Neural progenitor cell (in vitro differentiated cells): ENCODE measurements around the gene CSTF1. TPM values are rescaled to one million over a fixed set of nuclear protein-coding genes. Genes with fewer than 3 reads are reported as not detected.

Experiments
- DNase-seq: peaks from one replicate; pipeline ENCODE4 v3.0.0-alpha.2; 2016; ENCODE audit warnings: low spot score
- H2AFZ ChIP-seq: fragments of 200-600 bp; sonication (generic); replicated peaks from 2 replicates; pipeline ENCODE4 v1.6.1; 2016; ENCODE audit warnings: antibody characterized with exemption
- H3F3A ChIP-seq: fragments of 200-600 bp; sonication (generic); 2 replicates; pipeline ENCODE4 v1.6.1; 2016; ENCODE audit warnings: antibody characterized with exemption, low read depth
- H3K27ac ChIP-seq: fragments of 200-600 bp; sonication (generic); 2 replicates; pipeline ENCODE4 v1.5.1; 2016; ENCODE audit warnings: mild to moderate bottlenecking
- H3K27me3 ChIP-seq: fragments of 200-600 bp; sonication (generic); 2 replicates; pipeline ENCODE4 v1.6.1; 2016; ENCODE audit warnings: mild to moderate bottlenecking, moderate library complexity
- H3K36me3 ChIP-seq: fragments of 200-600 bp; sonication (generic); 2 replicates; pipeline ENCODE4 v1.5.1; 2016
- H3K4me1 ChIP-seq: fragments of 200-600 bp; sonication (generic); 2 replicates; pipeline ENCODE4 v1.6.1; 2016; ENCODE audit warnings: mixed run types
- H3K4me2 ChIP-seq: fragments of 200-600 bp; sonication (generic); 2 replicates; pipeline ENCODE4 v1.6.1; 2016
- H3K4me3 ChIP-seq: fragments of 200-600 bp; sonication (generic); 2 replicates; pipeline ENCODE4 v1.5.1; 2016
- H3K79me2 ChIP-seq: fragments of 200-600 bp; sonication (generic); 2 replicates; pipeline ENCODE4 v1.6.1; 2016; ENCODE audit warnings: low read depth
- H3K9ac ChIP-seq: fragments of 200-600 bp; sonication (generic); 2 replicates; pipeline ENCODE4 v1.6.1; 2016
- H3K9me3 ChIP-seq: fragments of 200-600 bp; sonication (generic); 2 replicates; pipeline ENCODE4 v1.5.1; 2016; ENCODE audit warnings: low read depth
- H4K20me1 ChIP-seq: fragments of 200-600 bp; sonication (generic); 2 replicates; pipeline ENCODE4 v1.6.1; 2016; ENCODE audit warnings: low read depth
- H3K27ac Mint-ChIP-seq: 3 replicates; pipeline ENCODE4 v1.8.0; 2021; ENCODE audit warnings: mixed read lengths
- H3K27me3 Mint-ChIP-seq: 2 replicates; pipeline ENCODE4 v1.8.0; 2022; ENCODE audit warnings: low read depth, mild to moderate bottlenecking, inconsistent platforms, moderate library complexity, mixed read lengths; ENCODE audit not compliant: insufficient read depth
- H3K36me3 Mint-ChIP-seq: 3 replicates; pipeline ENCODE4 v1.8.0; 2021; ENCODE audit warnings: mixed read lengths
- H3K4me1 Mint-ChIP-seq: 3 replicates; pipeline ENCODE4 v1.8.0; 2021; ENCODE audit warnings: mixed read lengths
- H3K4me3 Mint-ChIP-seq: 3 replicates; pipeline ENCODE4 v1.8.0; 2021; ENCODE audit warnings: mild to moderate bottlenecking, moderate library complexity, mixed read lengths
- H3K9me3 Mint-ChIP-seq: 3 replicates; pipeline ENCODE4 v1.8.0; 2020; ENCODE audit warnings: mixed read lengths
- EZH2 ChIP-seq: fragments of 200-600 bp; sonication (generic); IDR thresholded peaks from 2 replicates; pipeline ENCODE4 v1.6.1; 2017; ENCODE audit warnings: antibody characterized with exemption, mild to moderate bottlenecking, moderate library complexity
- EZH2phosphoT487 ChIP-seq: fragments of 200-600 bp; sonication (generic); IDR thresholded peaks from 2 replicates; pipeline ENCODE4 v1.6.1; 2017; ENCODE audit warnings: antibody characterized with exemption
- total RNA-seq: library from RNA; depleted of rRNA; stranded (reverse); fragments of >200 nt; gene quantifications from 2 replicates; pipeline ENCODE4 v1.2.3, GENCODE V29; 2015; ENCODE audit warnings: low replicate concordance
- TF ChIP-seq, protein P1 (sequence below): fragments of 200-600 bp; sonication (generic); IDR thresholded peaks from 2 replicates; pipeline ENCODE4 v1.5.1; 2017; ENCODE audit warnings: antibody characterized with exemption, mild to moderate bottlenecking

CSTF1 gene
- total RNA-seq, 1 donor from 2014 or later = 87.2 TPM

DNA sequence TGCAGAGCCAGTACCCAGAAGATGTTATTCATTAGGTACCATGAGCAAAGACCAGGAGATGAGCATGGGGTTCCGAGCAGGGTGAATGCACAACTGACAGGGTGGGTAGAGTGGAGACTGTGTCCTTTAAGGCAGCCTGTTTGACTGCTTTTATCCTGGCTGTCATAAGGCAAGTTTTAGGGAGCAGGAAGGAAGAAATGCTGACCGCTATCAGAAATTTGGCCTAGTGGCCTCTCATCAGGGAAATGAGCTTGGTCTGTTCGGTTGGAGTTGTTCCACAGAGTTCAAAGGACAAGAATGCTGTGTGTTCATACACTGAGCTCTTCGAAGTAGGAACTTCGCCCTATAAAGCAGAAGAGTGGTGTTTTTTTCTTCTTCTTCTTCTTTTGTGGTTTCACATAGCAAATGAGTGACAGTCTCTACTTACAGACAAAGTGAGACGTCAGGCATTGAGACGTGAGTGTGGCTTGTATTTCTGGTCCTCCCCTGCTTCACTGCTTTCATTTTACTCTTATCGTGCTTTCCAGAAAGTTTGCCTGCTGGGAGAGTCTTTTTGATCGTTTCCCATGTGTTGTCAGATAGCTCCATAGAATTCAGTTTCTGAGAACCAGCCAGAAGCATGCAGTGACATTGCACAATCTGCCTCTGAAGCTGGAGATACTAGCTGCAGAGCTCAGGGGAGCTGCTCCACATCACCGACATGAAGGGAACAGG lies 19.5 kb downstream of the CSTF1 start, which contains the start of gene CASS4:
CASS4 (plus strand) TSS at position 502 of the 714 bp plus-strand sequence; CDS start at position 701, 199 bp downstream.
- no peaks in the 10 kb centered on the region for H3F3A ChIP-seq
- Mint-ChIP-seq H3K4me3 (no peak within 1 kb of the TSS), H3K36me3 (peaks cover 7% of the 10 kb centered on the region), H3K27ac (no peak within 1 kb of the TSS), H3K9me3 (no peaks in the 10 kb centered on the region), H3K27me3 (peaks cover 2% of the 10 kb centered on the region), H3K4me1 (no peaks in the 10 kb centered on the region)
- H3K27ac ChIP-seq = no peak within 1 kb of the TSS
- H3K27me3 ChIP-seq = no peaks in the 10 kb centered on the region
- H3K9me3 ChIP-seq = no peaks in the 10 kb centered on the region
- DNase-seq = no peak
- H3K36me3 ChIP-seq = no peaks in the 10 kb centered on the region
- H4K20me1 ChIP-seq = peaks cover 5% of the 10 kb centered on the region
- no peak within 1 kb of the TSS for H2AFZ ChIP-seq
- H3K4me3 ChIP-seq = no peak within 1 kb of the TSS
- TF ChIP-seq, protein P1, sequence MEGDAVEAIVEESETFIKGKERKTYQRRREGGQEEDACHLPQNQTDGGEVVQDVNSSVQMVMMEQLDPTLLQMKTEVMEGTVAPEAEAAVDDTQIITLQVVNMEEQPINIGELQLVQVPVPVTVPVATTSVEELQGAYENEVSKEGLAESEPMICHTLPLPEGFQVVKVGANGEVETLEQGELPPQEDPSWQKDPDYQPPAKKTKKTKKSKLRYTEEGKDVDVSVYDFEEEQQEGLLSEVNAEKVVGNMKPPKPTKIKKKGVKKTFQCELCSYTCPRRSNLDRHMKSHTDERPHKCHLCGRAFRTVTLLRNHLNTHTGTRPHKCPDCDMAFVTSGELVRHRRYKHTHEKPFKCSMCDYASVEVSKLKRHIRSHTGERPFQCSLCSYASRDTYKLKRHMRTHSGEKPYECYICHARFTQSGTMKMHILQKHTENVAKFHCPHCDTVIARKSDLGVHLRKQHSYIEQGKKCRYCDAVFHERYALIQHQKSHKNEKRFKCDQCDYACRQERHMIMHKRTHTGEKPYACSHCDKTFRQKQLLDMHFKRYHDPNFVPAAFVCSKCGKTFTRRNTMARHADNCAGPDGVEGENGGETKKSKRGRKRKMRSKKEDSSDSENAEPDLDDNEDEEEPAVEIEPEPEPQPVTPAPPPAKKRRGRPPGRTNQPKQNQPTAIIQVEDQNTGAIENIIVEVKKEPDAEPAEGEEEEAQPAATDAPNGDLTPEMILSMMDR = no peak
- TF ChIP-seq EZH2phosphoT487 (no peak), EZH2 (no peak)
- H3K79me2 ChIP-seq = no peaks in the 10 kb centered on the region
- H3K4me2 ChIP-seq = no peak within 1 kb of the TSS
- no peaks in the 10 kb centered on the region for H3K4me1 ChIP-seq
- H3K9ac ChIP-seq = no peak within 1 kb of the TSS

DNA sequence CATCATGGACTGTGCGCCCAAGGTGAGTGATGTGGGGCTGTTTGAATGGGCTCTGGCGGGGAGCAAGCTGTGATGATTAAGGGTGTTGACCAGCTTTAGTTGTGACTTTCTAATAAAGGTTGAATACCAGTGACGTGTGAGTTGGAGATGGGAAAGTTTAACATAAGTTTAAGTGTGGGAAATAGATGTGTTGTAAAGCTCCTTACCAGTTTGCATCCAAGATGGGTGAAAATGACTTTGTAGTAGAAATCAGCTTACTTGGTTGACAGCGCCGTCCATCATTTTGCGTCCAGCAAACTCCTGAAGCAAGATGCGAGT lies 20.0 kb downstream of the CSTF1 start:
- H3K27ac ChIP-seq = no peak overlapping the region
- H2AFZ ChIP-seq = no peak overlapping the region
- no peak overlapping the region for H3K4me2 ChIP-seq
- no peaks in the 10 kb centered on the region for H3K4me1 Mint-ChIP-seq
- H3K36me3 Mint-ChIP-seq = peaks cover 7% of the 10 kb centered on the region
- H3K79me2 ChIP-seq = no peaks in the 10 kb centered on the region
- no peak overlapping the region for H3K4me3 Mint-ChIP-seq
- no peak overlapping the region for H3K4me3 ChIP-seq
- H3K36me3 ChIP-seq = no peaks in the 10 kb centered on the region
- peaks cover 2% of the 10 kb centered on the region for H3K27me3 Mint-ChIP-seq
- no peaks in the 10 kb centered on the region for H3K27me3 ChIP-seq
- H3K9me3 Mint-ChIP-seq = no peaks in the 10 kb centered on the region
- TF ChIP-seq, protein P1 = no peak
- TF ChIP-seq EZH2 = no peak
- TF ChIP-seq EZH2phosphoT487 = no peak
- H3K9me3 ChIP-seq = no peaks in the 10 kb centered on the region
- H3F3A ChIP-seq = no peaks in the 10 kb centered on the region
- H4K20me1 ChIP-seq = peaks cover 5% of the 10 kb centered on the region
- no peak for DNase-seq
- H3K9ac ChIP-seq = no peak overlapping the region
- no peaks in the 10 kb centered on the region for H3K4me1 ChIP-seq
- no peak overlapping the region for H3K27ac Mint-ChIP-seq

DNA sequence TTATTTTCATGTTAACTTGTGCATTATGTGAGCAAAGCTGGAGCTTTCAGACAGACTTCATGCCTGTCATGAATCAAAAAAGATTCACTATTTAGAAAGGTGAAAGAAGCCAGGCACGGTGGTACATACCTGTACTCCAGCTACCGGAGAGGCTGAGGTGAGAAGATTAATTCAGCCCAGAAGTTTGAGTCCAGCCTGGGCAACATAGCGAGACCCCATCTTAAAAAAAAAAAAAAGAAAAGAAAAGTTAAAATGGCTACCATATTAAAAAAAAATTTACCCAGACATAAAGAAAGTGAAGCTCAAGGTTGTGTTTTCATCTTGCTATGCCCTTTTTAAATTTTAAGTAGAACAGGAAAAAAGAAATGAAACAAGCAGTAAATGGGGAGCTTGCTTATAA lies 20.5 kb downstream of the CSTF1 start:
- H3K9me3 ChIP-seq = no peaks in the 10 kb centered on the region
- peaks cover 5% of the 10 kb centered on the region for H4K20me1 ChIP-seq
- no peaks in the 10 kb centered on the region for H3K36me3 ChIP-seq
- no peak overlapping the region for H3K9ac ChIP-seq
- no peak overlapping the region for H3K4me3 ChIP-seq
- no peaks in the 10 kb centered on the region for H3K4me1 Mint-ChIP-seq
- no peak overlapping the region for H2AFZ ChIP-seq
- no peaks in the 10 kb centered on the region for H3K79me2 ChIP-seq
- no peak overlapping the region for H3K27ac ChIP-seq
- peaks cover 4% of the 10 kb centered on the region for H3K36me3 Mint-ChIP-seq
- H3K27ac Mint-ChIP-seq = no peak overlapping the region
- no peak for DNase-seq
- TF ChIP-seq EZH2 (no peak), EZH2phosphoT487 (no peak)
- TF ChIP-seq, protein P1 = no peak
- H3K27me3 ChIP-seq = no peaks in the 10 kb centered on the region
- no peaks in the 10 kb centered on the region for H3F3A ChIP-seq
- no peaks in the 10 kb centered on the region for H3K4me1 ChIP-seq
- H3K9me3 Mint-ChIP-seq = no peaks in the 10 kb centered on the region
- H3K4me2 ChIP-seq = no peak overlapping the region
- H3K4me3 Mint-ChIP-seq = no peak overlapping the region
- peaks cover 2% of the 10 kb centered on the region for H3K27me3 Mint-ChIP-seq
